NCI-H187 (cell line): Measurements from ENCODE around the gene MDFIC.
"Not testable (repeated sequence)": the region's sequence is repeated elsewhere in the genome, so short reads cannot be mapped to it uniquely, and the experiment has no call there.

Experiments used
- DNase-seq, 2 experiments: peaks; one replicate each; lab custom pipeline; 2025; lab: John Stamatoyannopoulos, UW

The MDFIC gene, protein sequence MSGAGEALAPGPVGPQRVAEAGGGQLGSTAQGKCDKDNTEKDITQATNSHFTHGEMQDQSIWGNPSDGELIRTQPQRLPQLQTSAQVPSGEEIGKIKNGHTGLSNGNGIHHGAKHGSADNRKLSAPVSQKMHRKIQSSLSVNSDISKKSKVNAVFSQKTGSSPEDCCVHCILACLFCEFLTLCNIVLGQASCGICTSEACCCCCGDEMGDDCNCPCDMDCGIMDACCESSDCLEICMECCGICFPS

DNA sequence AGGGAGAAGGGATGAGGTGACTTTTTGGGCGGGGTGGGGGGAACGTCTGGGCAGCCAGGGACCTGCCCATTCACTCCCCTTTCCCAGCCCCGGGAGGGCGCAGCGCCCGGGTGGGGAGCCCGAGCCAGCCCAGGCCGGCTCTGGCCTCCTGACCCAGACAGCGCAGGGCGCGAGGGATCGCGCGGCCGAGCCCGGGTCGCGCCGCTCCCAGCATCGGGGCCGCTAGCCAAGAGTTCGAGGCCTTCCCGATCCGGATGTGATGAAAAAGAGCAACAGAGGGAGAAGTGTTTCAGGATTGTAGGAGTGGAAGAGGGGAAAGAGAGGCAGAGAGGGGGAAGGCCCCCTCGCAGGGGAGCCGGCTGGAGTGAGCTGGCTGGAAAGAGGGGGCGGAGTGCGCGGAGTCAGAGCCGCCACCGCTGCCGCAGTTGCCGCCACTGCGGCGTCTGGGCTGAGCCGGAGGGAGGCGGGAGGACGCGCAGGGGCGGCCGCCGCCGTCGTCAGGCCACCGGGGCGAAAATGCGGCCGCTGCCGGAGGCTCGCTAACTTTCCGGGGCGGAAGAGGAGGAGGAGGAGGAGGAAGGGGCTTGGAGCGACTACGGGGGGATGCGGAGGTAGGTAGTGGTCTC is at the start of gene MDFIC:
MDFIC (plus strand) TSS at position 69 of the 626 bp plus-strand sequence. CDS start 940 bp downstream, outside the sequence.
- DNase-seq: peak in 1 of 2 experiments; percentile 18

DNA sequence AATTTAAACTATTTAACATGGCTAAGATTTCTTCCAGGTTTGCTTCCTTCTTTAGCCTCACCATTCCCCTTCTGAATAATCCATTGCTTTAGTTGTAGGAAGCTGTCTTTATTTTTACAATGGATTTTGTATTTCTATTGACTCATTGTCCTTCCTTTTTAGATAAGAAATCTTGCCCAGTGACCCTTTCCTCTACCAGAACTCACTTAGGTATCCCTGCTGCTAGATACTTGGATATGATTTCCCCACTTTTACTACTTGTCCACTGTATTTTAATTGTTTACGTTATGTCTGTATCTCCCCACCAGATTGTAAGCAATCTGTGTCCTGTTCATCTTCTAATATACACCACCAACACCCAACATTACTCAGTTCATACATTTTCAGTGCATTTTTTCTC is 47.7 kb upstream of the MDFIC start:
- DNase-seq: no peak

DNA sequence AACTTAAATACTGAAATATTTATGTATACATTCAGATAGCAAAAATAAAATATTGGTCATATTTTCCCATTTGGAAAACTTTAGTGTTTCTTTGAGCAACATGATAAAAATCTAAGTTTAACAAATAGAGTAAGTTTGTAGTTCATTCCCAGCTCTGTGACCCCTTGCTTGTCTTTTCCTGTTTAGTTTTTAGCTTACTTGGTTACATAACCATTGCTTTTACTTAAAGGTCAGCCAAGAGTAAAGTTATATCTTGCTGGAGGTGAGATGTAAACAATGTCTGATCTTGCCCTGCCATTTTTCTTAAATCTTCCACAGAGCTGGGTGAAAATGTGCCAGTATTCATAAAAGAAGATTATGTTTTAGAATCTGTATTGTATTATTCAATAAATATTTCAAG is 46.7 kb upstream of the MDFIC start:
- no peak for DNase-seq

DNA sequence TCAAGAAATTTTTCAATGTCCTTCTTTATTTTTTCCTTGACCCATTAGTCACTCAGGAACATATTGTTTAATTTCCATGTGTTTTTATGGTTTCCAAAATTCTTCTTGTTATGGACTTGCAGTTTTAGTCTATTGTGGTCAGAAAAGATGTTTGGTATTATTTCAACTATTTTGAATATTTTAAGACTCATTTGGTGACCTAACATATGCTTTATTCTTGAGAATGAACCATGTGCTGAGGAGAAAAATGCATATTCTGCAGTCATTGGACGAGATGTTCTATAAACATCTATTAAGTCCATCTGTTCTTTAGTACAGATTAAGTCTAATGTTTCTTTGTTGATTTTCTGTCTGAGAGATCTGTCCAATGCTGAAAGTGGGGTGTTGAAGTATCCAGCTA is 42.3 kb upstream of the MDFIC start:
- DNase-seq: no peak

DNA sequence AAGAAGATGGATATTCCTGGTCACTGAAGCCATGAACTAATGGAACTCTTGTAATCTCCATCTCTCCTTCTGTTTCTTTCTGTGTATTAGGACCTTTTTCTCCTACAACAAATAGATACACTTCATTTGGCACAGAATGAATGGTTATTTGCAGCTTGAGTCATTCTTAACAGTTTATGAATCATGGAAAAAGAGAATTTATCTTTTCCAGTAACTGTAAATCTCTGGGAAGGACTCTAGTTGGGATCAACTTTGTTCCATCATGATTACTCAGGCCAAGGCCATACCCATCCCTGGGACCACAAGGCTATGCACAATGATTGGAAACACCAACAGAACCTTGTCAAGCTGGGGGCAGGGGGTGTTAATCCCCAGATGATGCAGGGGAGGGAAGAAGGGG is 36.1 kb upstream of the MDFIC start:
- no peak for DNase-seq

DNA sequence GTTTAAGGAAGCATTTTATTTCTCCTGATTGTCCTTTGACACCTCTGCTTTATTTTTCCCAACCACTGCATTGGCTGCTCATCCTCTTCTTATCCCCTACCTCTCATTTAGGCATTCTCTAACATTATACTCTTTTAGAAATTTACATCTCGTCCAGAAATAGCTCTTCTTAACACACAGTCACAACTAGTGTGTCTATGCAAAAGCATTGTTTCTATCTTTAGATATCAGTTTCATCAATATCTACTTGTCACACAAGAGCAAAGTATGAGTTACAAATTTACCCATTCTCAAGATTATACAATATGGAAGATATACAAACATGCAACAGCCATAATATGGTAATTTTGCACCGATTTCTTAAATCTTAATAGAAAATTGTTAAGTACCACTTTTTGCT is 35.7 kb upstream of the MDFIC start:
- DNase-seq: no peak

DNA sequence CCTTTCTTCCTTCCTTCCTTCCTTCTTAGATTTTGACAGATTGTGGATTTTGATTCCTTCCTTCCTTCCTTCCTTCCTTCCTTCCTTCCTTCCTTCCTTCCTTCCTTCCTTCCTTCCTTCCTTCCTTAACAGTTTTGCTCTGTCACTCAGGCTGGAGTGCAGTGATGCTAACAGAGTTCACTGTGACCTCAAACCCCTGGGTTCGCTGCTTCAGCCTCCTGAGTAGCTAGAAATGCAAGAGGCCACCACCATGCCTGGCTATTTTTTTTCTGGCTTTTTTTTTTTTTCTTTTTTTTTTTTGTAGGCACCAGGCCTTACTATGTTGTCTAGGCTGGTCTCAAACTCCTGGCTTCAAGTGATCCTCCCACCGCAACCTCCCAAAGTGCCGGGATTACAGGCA is 32.8 kb upstream of the MDFIC start:
- not testable (repeated sequence) for DNase-seq

DNA sequence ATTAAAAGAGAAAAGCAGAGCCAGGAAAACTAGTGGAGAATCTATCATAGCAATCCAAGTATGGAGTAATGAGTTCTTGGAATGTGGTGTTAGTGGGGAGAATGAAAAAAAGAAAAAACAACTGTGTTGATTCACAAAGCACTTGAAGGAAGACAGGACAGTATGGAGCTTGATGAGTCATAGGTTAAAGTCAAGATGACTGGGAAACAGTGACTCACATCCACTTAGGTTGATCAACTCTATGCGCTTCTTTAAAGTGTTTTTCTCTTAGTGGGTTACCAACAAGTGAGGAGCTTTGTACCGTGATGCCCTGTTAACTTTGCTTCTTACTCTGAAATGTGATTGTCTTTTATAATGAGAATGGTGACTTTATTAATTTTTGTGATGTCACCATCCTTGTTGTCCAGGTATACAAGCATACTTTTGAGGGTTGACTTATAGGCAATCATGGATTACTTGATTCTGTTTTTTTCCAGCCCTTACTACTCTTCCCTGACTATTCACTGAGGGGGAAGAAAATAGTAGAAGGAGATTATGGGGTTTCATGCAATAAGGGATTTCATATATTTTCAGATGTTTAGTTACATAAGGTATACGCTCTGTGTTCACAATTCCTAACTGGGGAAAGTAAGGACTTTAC is 32.1 kb upstream of the MDFIC start:
- no peak for DNase-seq

DNA sequence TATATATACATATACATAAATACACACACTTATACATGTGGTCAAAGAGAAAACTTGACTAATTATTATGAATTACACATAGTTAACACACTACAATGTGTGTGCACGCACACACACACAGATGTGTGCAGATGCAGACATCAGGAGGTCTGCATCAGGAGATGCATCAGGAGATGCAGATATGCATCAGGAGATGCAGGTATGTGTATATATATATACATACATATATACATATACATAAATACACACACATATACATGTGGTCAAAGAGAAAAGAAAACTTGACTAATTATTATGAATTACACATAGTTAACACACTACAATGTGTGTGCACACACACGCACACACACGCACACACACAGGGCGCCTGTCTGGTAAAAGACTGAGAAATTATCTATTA is 31.3 kb upstream of the MDFIC start:
- DNase-seq: no peak

DNA sequence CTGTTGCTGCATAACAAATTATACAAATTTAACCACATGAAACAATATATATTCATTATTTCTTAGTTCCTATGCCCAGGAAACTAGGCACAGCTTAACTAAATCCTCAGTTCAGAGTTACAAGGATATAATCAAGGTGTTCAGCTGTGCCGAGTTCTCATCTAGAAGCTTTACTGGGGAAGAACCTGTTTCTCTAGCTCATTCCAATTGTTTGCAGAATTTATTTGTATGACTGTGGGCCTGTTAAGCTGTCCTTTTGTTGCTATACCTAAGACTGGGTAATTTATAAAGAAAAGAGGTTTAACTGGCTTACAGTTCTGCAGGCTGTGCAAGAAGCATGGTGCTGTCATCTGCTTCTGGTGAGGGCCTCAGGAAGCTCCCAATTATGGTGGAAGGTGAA is 21.8 kb upstream of the MDFIC start:
- DNase-seq: no peak

DNA sequence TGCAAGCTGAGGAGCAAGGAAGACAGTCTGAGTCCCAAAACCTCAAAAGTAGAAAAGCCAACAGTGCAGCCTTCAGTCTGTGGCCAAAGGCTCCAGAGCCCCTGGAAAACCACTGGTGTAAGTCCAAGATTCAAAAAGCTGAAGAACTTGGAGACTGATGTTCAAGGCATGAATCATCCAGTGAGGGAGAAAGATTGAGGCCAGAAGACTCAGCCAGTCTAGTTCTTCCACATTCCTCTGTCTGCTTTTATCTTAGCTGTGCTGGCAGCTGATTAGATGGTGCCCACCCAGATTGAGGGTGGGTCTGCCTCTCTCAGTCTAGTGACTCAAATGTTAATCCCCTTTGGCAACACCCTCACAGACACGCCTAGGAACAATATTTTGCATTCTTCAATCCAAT is 20.1 kb upstream of the MDFIC start:
- no peak for DNase-seq

DNA sequence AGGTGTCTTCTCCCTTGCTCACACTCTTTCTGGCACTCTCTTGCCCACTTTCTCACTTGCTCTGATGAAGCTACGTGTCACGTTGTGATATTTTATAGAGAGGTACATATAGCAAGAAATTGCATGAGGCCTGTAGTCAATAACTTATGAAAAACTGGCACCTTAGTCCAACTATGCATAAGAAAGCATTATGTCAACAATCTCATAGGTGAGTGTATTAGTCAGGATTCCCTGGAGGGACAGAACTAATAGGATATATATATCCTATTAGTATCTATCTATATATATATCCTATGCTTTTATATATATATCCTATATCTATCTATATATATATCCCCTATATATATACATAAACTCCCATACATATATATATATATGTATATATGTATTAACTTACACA is 18.8 kb upstream of the MDFIC start:
- DNase-seq: no peak

DNA sequence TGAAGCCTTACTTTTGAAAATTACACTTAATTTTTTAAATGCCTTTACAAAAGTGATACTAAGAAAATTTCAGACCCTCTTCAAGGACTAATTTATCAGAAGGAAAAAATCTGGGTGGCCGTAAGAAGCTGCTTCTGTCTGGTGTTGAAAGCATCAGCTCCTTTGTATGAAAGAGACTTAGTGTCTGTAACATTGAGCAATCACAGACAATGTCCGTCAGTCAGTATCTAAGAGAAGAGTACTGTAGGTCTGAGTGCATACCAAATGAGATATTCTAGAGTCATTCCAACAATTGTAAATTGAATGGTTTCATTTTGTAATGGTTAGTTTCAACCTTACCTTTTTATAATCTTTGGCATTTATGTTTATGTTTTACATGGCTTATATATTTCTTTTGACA is 11.1 kb upstream of the MDFIC start:
- no peak for DNase-seq

DNA sequence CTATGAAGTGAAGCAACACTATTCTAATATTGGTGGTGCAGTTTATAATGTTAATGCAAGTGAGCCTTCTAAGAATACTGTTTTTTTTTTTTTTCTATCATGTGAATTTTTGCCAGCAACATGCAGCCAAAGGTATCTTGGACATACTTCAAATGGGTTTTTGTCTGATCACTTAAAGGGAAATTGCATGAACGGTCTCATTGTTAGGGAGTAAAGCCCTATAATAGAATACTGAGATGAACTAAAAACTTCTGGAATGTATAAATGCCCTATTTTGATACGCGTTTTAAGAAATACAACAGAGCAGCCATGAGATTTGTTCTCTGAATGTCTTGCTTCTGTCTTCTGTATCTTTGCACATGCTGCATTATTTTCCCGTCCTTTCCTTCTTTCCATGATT is 10.5 kb upstream of the MDFIC start:
- no peak for DNase-seq

DNA sequence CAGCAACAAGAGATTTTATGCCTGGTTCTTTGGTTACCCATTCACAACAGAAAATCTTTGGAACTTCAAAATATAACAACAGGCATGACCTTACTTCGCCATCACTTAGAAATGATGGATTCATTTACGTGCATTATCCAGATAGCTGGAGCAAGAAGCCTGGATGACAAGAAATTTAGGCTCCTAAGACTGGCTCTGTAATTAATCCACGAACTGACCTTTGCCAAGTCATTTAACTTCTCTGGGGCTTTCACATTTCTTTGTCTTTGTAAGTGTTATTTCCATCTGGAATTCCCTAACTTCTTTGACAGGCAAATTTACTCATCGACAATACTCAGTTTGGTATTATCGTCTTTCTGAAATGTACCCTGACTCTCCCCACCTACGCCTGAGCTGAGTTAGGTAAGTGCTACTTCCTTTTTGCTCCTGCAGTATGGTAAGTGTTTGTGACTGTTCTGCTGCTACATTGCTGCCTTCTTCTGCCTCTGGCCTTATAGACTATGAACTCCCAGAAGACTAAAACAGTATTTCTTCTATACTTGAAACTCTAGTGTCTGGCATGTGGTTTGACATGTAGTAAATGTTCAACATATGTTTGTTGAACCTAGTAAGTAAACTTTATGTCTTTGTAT is 5.5 kb upstream of the MDFIC start:
- no peak for DNase-seq

DNA sequence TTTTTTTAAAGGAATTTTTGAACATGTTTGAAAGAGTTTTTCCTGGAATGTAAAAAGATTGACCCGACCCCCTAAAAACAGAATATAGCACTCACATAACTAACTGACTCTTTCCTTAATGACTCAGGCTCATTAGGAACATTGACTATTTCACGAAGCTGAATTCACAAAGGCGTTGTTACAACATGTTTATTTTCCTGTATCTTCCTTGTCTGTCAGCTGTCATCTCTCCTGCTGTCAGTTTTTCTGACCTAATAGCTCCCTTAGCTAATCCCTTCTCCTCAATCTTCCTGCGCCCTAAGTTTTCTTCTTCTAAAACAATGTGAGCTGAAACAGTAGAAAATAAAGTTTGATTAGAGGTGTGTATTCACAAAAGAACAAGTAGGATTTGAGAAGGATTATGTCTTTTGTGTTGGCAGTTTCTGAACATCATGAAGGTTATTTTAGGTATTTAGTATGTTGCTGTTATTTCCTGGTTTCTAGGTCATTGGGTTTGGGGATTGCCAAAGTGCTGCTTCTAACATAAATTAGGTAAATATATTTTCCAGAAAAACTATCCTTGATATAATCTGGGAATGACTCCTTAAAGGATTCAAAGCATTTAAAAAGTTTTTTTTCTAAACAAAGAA is 4.6 kb upstream of the MDFIC start:
- no peak for DNase-seq

DNA sequence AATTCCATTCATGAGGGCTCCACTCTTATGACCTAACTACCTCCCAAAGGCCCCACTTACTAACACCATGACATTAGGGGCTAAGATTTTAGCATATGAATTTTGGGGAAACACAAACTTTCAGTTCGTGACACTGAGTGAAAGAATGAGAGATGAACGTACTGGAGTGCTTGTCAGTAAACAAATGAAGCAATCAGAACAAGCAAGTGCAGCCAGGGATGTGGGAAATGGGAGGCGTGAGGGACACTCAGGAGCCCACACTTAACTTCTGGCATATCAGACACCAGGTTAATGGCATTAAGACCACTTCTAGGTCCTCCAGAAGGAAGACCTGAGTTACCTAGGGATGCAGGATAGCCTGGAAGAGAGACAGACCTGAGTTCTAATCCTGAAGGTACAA is 2.3 kb upstream of the MDFIC start:
- no peak for DNase-seq

DNA sequence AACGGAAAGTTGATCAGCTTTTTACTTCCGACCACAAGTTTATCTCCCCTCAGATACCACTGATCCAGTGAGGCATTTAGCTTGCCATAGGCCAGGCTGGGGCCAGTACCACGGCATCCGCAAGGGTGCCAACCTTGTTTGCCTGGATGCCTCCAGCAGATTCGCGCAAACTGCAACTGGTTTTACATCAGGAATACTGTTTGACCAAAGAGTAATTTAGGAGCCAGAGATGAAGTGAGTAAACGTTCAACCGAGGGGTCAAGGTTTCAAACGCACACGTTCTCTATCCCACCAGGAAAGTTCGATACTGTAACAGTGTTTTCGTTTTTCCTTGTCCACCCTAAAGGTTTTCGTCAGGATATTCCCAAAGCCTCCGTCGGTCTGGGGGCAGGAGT is 266 bp upstream of the MDFIC start:
- DNase-seq: no peak

DNA sequence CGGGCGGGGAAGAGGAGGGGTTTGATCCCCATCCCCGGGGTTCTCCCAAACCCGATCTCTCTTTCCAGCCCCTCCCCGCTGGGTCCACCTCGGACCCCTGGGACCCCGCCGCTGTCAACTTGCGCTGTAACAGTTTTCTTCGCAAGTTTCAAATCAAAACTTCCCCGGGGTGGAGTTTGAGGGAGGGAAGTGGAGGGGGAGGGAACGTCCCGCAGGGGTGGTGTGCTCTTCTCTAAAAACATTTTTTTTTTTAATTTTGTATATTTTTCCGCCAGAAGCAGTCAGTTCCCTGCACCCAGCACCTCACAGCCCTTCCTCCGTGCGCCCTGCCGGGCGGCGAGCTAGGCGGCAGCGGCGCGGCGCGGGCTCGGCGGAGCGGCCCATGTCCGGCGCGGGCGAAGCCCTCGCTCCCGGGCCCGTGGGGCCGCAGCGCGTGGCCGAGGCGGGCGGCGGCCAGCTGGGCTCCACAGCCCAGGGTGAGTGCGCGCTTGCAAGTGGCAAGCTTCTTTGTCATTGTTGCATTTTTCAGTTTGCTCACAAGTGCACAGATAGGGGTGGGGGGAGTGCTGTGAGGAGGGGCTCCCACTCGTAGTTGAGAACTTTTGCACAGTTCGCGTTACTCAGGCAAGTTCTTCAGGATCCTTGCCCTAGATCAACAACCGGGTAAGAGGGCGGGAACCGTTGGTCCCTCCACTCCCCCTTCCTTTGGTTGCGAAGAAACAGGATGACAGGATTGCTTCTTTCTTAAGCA is 933 bp downstream of the MDFIC start:
- DNase-seq: no peak

DNA sequence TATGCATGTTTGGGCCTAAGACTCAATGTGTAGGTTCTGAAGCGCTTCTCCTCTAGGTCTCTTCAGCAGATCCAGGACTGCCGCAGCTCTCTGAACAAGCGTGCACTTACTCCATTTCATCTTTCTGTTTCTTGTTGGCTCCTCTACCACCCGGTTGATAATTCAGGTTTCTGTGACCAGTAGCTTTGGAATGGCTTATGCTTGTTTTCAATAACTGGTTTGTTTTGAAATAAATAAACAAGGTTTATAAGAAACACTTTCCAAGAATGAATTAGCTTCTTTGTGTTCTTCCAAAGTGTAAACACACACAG is 1.5 kb downstream of the MDFIC start:
- DNase-seq: no peak

DNA sequence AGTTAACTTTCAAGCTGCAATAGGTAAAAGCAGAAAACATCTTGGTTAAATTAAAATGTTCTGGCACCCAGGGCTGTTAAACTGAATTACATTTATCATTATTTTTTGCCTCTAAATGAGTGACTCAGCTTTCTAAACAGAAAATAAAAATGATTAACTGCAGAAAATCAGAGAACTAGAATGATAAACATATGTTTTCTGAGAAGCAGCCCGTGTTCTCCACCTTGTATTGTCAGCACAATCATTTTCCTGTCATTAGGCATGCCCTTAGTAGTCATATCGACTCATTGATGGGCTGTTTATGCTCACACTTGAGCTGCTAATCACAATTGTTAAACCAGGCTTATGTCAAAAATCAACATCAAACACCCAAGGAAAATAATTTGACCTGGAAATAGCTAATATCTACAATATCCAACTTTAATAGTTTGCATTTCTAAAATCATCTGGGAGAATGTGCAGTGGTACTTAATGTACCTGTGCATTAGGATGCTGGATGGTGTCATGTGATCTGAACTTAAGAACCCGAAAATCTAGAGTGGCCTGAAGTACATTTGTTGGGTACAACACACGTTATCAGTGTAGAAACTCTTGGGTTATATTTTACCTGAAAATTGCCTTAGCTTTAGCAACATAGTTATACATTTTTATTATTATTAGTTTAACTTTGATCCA is 2.3 kb downstream of the MDFIC start:
- no peak for DNase-seq

DNA sequence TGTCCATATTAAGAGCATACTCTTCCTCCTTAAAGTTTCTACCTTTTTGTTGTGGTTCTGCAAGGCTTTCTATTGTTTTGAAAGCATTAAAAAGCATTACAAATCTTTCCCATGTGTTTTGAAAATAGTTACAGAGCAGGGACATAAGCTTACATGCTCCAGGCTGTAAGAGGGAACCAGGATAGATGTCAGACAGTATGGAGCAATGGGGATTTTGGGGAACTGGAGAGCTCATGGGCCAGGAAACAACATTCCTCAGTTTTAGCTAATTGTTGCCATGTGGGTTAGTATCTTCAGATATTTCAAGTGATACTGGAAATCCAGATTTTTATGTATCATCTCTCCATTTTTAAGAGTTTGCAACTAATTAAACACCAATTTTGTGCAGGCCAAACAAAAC is 3.5 kb downstream of the MDFIC start:
- no peak for DNase-seq
